H9 (cell line): ENCODE data around the gene SST. TPM values are rescaled to one million over a fixed set of nuclear protein-coding genes. Genes with fewer than 3 reads are reported as not detected.

ENCODE experiments used
- DNase-seq: peaks from one replicate; pipeline ENCODE4 v3.0.0-alpha.2; 2017
- H2AFZ ChIP-seq: one replicate; pipeline ENCODE4 v1.6.1; 2013; ENCODE audit warnings: mild to moderate bottlenecking, low read length, control low read depth, moderate library complexity
- H2AK5ac ChIP-seq: 2 replicates; pipeline ENCODE4 v1.6.1; 2013; ENCODE audit warnings: low read length, control low read depth, mixed read lengths; ENCODE audit not compliant: insufficient read length
- H2BK120ac ChIP-seq: one replicate; pipeline ENCODE4 v1.6.1; 2013; ENCODE audit warnings: low read depth, mild to moderate bottlenecking, low read length, control low read depth, inconsistent platforms; ENCODE audit not compliant: poor library complexity, severe bottlenecking
- H2BK12ac ChIP-seq: 2 replicates; pipeline ENCODE4 v1.6.1; 2013; ENCODE audit warnings: low read length, control low read depth, mixed read lengths, low read depth; ENCODE audit not compliant: insufficient read length
- H2BK15ac ChIP-seq: 2 replicates; pipeline ENCODE4 v1.6.1; 2013; ENCODE audit warnings: low read depth, low read length, control low read depth
- H2BK20ac ChIP-seq: one replicate; pipeline ENCODE4 v1.6.1; 2013; ENCODE audit warnings: low read depth, mild to moderate bottlenecking, low read length, control low read depth, inconsistent platforms; ENCODE audit not compliant: poor library complexity, severe bottlenecking
- H2BK5ac ChIP-seq: 2 replicates; pipeline ENCODE4 v1.6.1; 2013; ENCODE audit warnings: low read length, control low read depth, mixed read lengths; ENCODE audit not compliant: insufficient read length
- H3K14ac ChIP-seq: 2 replicates; pipeline ENCODE4 v1.6.1; 2013; ENCODE audit warnings: low read length, control low read depth; ENCODE audit not compliant: insufficient read depth
- H3K18ac ChIP-seq: 2 replicates; pipeline ENCODE4 v1.6.1; 2013; ENCODE audit warnings: low read depth, mild to moderate bottlenecking, mixed read lengths, low read length, control low read depth; ENCODE audit not compliant: insufficient read length
- H3K23ac ChIP-seq: 2 replicates; pipeline ENCODE4 v1.6.1; 2013; ENCODE audit warnings: low read length, control low read depth, mixed read lengths, low read depth; ENCODE audit not compliant: insufficient read length
- H3K23me2 ChIP-seq: 2 replicates; pipeline ENCODE4 v1.6.1; 2013; ENCODE audit warnings: low read depth, mild to moderate bottlenecking, mixed read lengths, low read length, control low read depth; ENCODE audit not compliant: insufficient read length, poor library complexity, severe bottlenecking
- H3K27ac ChIP-seq: 2 replicates; pipeline ENCODE4 v1.5.1; 2013; ENCODE audit warnings: low read length, control low read depth, mixed read lengths, low read depth; ENCODE audit not compliant: insufficient read length
- H3K27me3 ChIP-seq: 2 replicates; pipeline ENCODE4 v1.6.1; 2013; ENCODE audit warnings: low read length, control low read depth, inconsistent platforms; ENCODE audit not compliant: insufficient read depth
- H3K4ac ChIP-seq: 2 replicates; pipeline ENCODE4 v1.6.1; 2013; ENCODE audit warnings: low read depth, mild to moderate bottlenecking, control low read depth, inconsistent platforms, low read length, moderate library complexity
- H3K4me1 ChIP-seq: 2 replicates; pipeline ENCODE4 v1.6.1; 2013; ENCODE audit warnings: low read length, control low read depth, inconsistent platforms; ENCODE audit not compliant: insufficient read depth
- H3K4me2 ChIP-seq: 2 replicates; pipeline ENCODE4 v1.6.1; 2013; ENCODE audit warnings: low read length, control low read depth, mixed read lengths; ENCODE audit not compliant: insufficient read length, insufficient read depth
- H3K56ac ChIP-seq: 2 replicates; pipeline ENCODE4 v1.6.1; 2013; ENCODE audit warnings: low read depth, mild to moderate bottlenecking, mixed read lengths, low read length, control low read depth; ENCODE audit not compliant: insufficient read length
- H3K79me1 ChIP-seq: 2 replicates; pipeline ENCODE4 v1.6.1; 2013; ENCODE audit warnings: low read depth, mild to moderate bottlenecking, moderate library complexity, low read length, control low read depth, inconsistent platforms; ENCODE audit not compliant: insufficient read depth, poor library complexity, severe bottlenecking
- H3K79me2 ChIP-seq: 2 replicates; pipeline ENCODE4 v1.6.1; 2013; ENCODE audit warnings: low read length, control low read depth, inconsistent platforms; ENCODE audit not compliant: insufficient read depth
- H3K9ac ChIP-seq: 2 replicates; pipeline ENCODE4 v1.6.1; 2013; ENCODE audit warnings: low read length, control low read depth, mixed read lengths; ENCODE audit not compliant: insufficient read length; ENCODE audit errors: extremely low read depth
- H3K9me3 ChIP-seq: one replicate; pipeline ENCODE4 v1.6.1; 2013; ENCODE audit warnings: low read depth, low read length, inconsistent platforms; ENCODE audit not compliant: control insufficient read depth
- H3T11ph ChIP-seq: one replicate; pipeline ENCODE4 v1.6.1; 2013; ENCODE audit warnings: mild to moderate bottlenecking, low read length, control low read depth, inconsistent platforms
- H4K20me1 ChIP-seq: one replicate; pipeline ENCODE4 v1.6.1; 2013; ENCODE audit not compliant: control insufficient read depth, insufficient read length, insufficient read depth
- H4K5ac ChIP-seq: 2 replicates; pipeline ENCODE4 v1.6.1; 2013; ENCODE audit warnings: low read depth, mild to moderate bottlenecking, mixed read lengths, low read length, control low read depth; ENCODE audit not compliant: insufficient read length
- H4K8ac ChIP-seq: replicated peaks from 2 replicates; pipeline ENCODE4 v1.6.1; 2013; ENCODE audit warnings: low read length, control low read depth, mixed read lengths, low read depth; ENCODE audit not compliant: insufficient read length
- H4K91ac ChIP-seq: 2 replicates; pipeline ENCODE4 v1.6.1; 2013; ENCODE audit warnings: low read depth, mild to moderate bottlenecking, moderate library complexity, mixed read lengths, low read length, control low read depth; ENCODE audit not compliant: insufficient read length
- H3K27ac Mint-ChIP-seq, 3 experiments: 2 replicates in 2 of 3; 3 replicates in 1 of 3; pipeline ENCODE4 v1.8.0; 2020 to 2021; ENCODE audit warnings: mixed read lengths in 3 of 3, mild to moderate bottlenecking in 1 of 3, moderate library complexity in 1 of 3
- H3K27me3 Mint-ChIP-seq: 2 replicates; pipeline ENCODE4 v1.8.0; 2021; ENCODE audit warnings: low read depth, mild to moderate bottlenecking, moderate library complexity, mixed read lengths
- H3K36me3 Mint-ChIP-seq, 3 experiments: 2 replicates in 2 of 3; 3 replicates in 1 of 3; pipeline ENCODE4 v1.8.0; 2020 to 2021; ENCODE audit warnings: low read depth in 3 of 3, mixed read lengths in 3 of 3; ENCODE audit not compliant: insufficient read depth in 1 of 3
- H3K4me1 Mint-ChIP-seq, 2 experiments: 2 replicates each; pipeline ENCODE4 v1.8.0; 2020; ENCODE audit warnings: mixed read lengths in 2 of 2
- H3K4me3 Mint-ChIP-seq, 2 experiments: 2 replicates in 1 of 2; 3 replicates in 1 of 2; pipeline ENCODE4 v1.8.0; 2020 to 2021; ENCODE audit warnings: mild to moderate bottlenecking in 2 of 2, mixed read lengths in 2 of 2, moderate library complexity in 1 of 2
- H3K9me3 Mint-ChIP-seq, 2 experiments: 2 replicates in 1 of 2; 3 replicates in 1 of 2; pipeline ENCODE4 v1.8.0; 2020; ENCODE audit warnings: mild to moderate bottlenecking in 2 of 2, mixed read lengths in 2 of 2, moderate library complexity in 1 of 2
- CTCF ChIP-seq: fragments of 200-600 bp; sonication (generic); conservative IDR thresholded peaks from 3 replicates; pipeline ENCODE4 v1.8.0; 2021; ENCODE audit warnings: antibody characterized with exemption, mild to moderate bottlenecking
- total RNA-seq: library from RNA; stranded (reverse); gene quantifications from 2 replicates; pipeline ENCODE4 v1.2.1, GENCODE V29; 2021

SST gene
- total RNA-seq, 1 experiment from 2014 or later: not detected

- no peaks in the 10 kb centered on the region for H3K4me1 ChIP-seq
- H2BK12ac ChIP-seq: no peak overlapping the region
- H3K18ac ChIP-seq: no peak overlapping the region
- H2AFZ ChIP-seq: no peak overlapping the region
- no peak for TF ChIP-seq CTCF
- H3K23ac ChIP-seq: no peak overlapping the region
- no peak overlapping the region for H3T11ph ChIP-seq
- no peak overlapping the region for H4K91ac ChIP-seq
- H2BK15ac ChIP-seq: no peak overlapping the region
- H3K9ac ChIP-seq: no peak overlapping the region
- no peak overlapping the region for H3K4me2 ChIP-seq
- Mint-ChIP-seq H3K27ac (no peak overlapping the region), H3K4me3 (no peak overlapping the region), H3K27me3 (peaks cover 22% of the 10 kb centered on the region), H3K4me1 (peaks cover 3 to 6% of the 10 kb centered on the region in 2 experiments), H3K9me3 (peaks cover 0 to 2% of the 10 kb centered on the region in 2 experiments; a peak in 1 of 5 replicates), H3K36me3 (no peaks in the 10 kb centered on the region)
- no peak overlapping the region for H3K27ac ChIP-seq
- no peak overlapping the region for H3K4ac ChIP-seq
- no peak overlapping the region for H2AK5ac ChIP-seq
- no peak overlapping the region for H4K8ac ChIP-seq
- H2BK120ac ChIP-seq: no peak overlapping the region
- no peaks in the 10 kb centered on the region for H3K79me1 ChIP-seq
- DNase-seq: no peak
- no peaks in the 10 kb centered on the region for H3K79me2 ChIP-seq
- no peak overlapping the region for H4K5ac ChIP-seq
- H3K56ac ChIP-seq: no peak overlapping the region
- H3K27me3 ChIP-seq: no peaks in the 10 kb centered on the region
- no peaks in the 10 kb centered on the region for H3K9me3 ChIP-seq
- H2BK5ac ChIP-seq: no peak overlapping the region
- H3K23me2 ChIP-seq: peaks cover 4% of the 10 kb centered on the region
- no peak overlapping the region for H2BK20ac ChIP-seq
- H3K14ac ChIP-seq: no peak overlapping the region
- no peaks in the 10 kb centered on the region for H4K20me1 ChIP-seq
These were observed 5.2 kb downstream of the SST start for GRCh38 chr3:187665010-187665409.
